Putamen (tissue), 1 donor: Measurements from ENCODE around the gene RAE1.
A peak's percentile ranks its signal among the peaks of the same experiment; 100 is the strongest.
"Not testable (repeated sequence)": the region's sequence is repeated elsewhere in the genome, so short reads cannot be mapped to it uniquely, and the experiment has no call there.

Experiments
- DNase-seq: peaks from one replicate; pipeline ENCODE4 v3.0.0-alpha.2; 2016; ENCODE audit warnings: low spot score

Gene RAE1

GRCh38 chr20:57414867-57415592 is 64.0 kb downstream of the RAE1 start:
- no peak for DNase-seq

GRCh38 chr20:57415771-57416170 is 64.7 kb downstream of the RAE1 start:
- no peak for DNase-seq

- no peak for DNase-seq
These were observed 65.4 kb downstream of the RAE1 start for GRCh38 chr20:57416296-57417022.

- no peak for DNase-seq
These were observed 66.1 kb downstream of the RAE1 start for GRCh38 chr20:57417051-57417689.

GRCh38 chr20:57417830-57418780 is 67.0 kb downstream of the RAE1 start:
- no peak for DNase-seq

- DNase-seq: not testable (repeated sequence)
These were observed 68.4 kb downstream of the RAE1 start for GRCh38 chr20:57419479-57419878.

GRCh38 chr20:57420571-57421252 is 69.7 kb downstream of the RAE1 start:
- DNase-seq: no peak

- no peak for DNase-seq
These were observed 70.5 kb downstream of the RAE1 start for GRCh38 chr20:57421253-57422220.

GRCh38 chr20:57422254-57422653 is 71.2 kb downstream of the RAE1 start:
- no peak for DNase-seq

GRCh38 chr20:57425150-57426013 is 74.3 kb downstream of the RAE1 start:
- no peak for DNase-seq

GRCh38 chr20:57426271-57426689 is 75.2 kb downstream of the RAE1 start:
- no peak for DNase-seq

GRCh38 chr20:57426831-57427230 is 75.8 kb downstream of the RAE1 start:
- no peak for DNase-seq

GRCh38 chr20:57428324-57429158 is 77.5 kb downstream of the RAE1 start:
- DNase-seq: peak; percentile 56
